Measurements from ENCODE around the gene CLDN20.

- TF ChIP-seq EZH2 (IDR thresholded peaks at IDR 0.05; ENCODE audit: borderline replicate concordance, low read length) (no peak), CTCF (conservative IDR thresholded peaks at IDR 0.05 in 1 of 2, IDR thresholded peaks at IDR 0.05 in 1 of 2; ENCODE audit: extremely low read depth in 1 of 2, insufficient read depth in 1 of 2, low read depth in 1 of 2, low read length in 2 of 2) (no peak)
Observed at GRCh38 chr6:155270561-155271091, 6.8 kb downstream of the CLDN20 start.

Data from mammary epithelial cell (primary cell).